Thyroid gland (tissue), 4 donors: ENCODE data around the gene BRIP1. TPM values are rescaled to one million over a fixed set of nuclear protein-coding genes. Genes with fewer than 3 reads are reported as not detected.

Experiments used
- DNase-seq, 2 donors: peaks; one replicate each; pipeline ENCODE4 v3.0.0-alpha.2; 2019
- H3K27ac ChIP-seq, 3 donors: fragments of 200-600 bp; sonication (generic); 1 replicate in 2 of 3; 2 replicates in 1 of 3; pipeline ENCODE4 v1.5.1; 2016 to 2019; ENCODE audit warnings: mild to moderate bottlenecking in 1 of 3, moderate library complexity in 1 of 3
- H3K27me3 ChIP-seq: fragments of 200-600 bp; sonication (generic); one replicate; pipeline ENCODE4 v1.5.1; 2019
- H3K36me3 ChIP-seq, 2 donors: fragments of 200-600 bp; sonication (generic); one replicate each; pipeline ENCODE4 v1.5.1; 2016 to 2019
- H3K4me1 ChIP-seq, 2 donors: fragments of 200-600 bp; sonication (generic); one replicate each; pipeline ENCODE4 v1.5.1; 2017 to 2019
- H3K4me3 ChIP-seq, 3 donors: fragments of 200-600 bp; sonication (generic); replicated peaks in 1 of 3; 1 replicate in 2 of 3; 2 replicates in 1 of 3; pipeline ENCODE4 v1.5.1; 2016; ENCODE audit warnings: mild to moderate bottlenecking in 1 of 3
- H3K9me3 ChIP-seq: fragments of 200-600 bp; sonication (generic); one replicate; pipeline ENCODE4 v1.5.1; 2017
- CTCF ChIP-seq, 6 experiments: fragments of 200-600 bp in 3 of 6; fragments of 450-650 bp in 3 of 6; sonication (generic) in 3 of 6; IDR thresholded peaks; one replicate each; pipeline ENCODE4 v1.5.1; 2016 to 2019; ENCODE audit warnings: antibody characterized with exemption in 6 of 6, mild to moderate bottlenecking in 2 of 6, inconsistent platforms in 1 of 6, moderate library complexity in 1 of 6
- POLR2A ChIP-seq, 2 donors: fragments of 450-650 bp; IDR thresholded peaks; one replicate each; pipeline ENCODE4 v1.6.1; 2017; ENCODE audit warnings: antibody characterized with exemption in 2 of 2, mild to moderate bottlenecking in 2 of 2, moderate library complexity in 1 of 2
- WGBS, 2 donors: methylation state at CpG; one replicate each; pipeline ENCODE4 v1.1.5; 2017; 5-methylcytosine and 5-hydroxymethylcytosine counted together
- intact Hi-C: fragments of 100-400 bp; cut with DNase I; formaldehyde crosslinking; loops from one replicate; pipeline ENCODE4 v1.15.1; 2023
- total RNA-seq, 4 donors: library from RNA; depleted of rRNA; stranded (reverse); fragments of >200 nt; gene quantifications; one replicate each; pipeline ENCODE4 v1.2.3, GENCODE V29; 2016

BRIP1 gene
- total RNA-seq, 4 donors from 2014 or later = 0.40 TPM; not detected in 3

GRCh38 chr17:61656721-61657217 lies 206.6 kb downstream of the BRIP1 start:
- H3K27ac ChIP-seq = no peak overlapping the region
- TF ChIP-seq POLR2A (IDR thresholded peaks at IDR 0.05) (no peak), CTCF (IDR thresholded peaks at IDR 0.05) (no peak)
- no peaks in the 10 kb centered on the region for H3K27me3 ChIP-seq
- H3K4me3 ChIP-seq = no peak overlapping the region
- intact Hi-C loops = no loop called here
- no peaks in the 10 kb centered on the region for H3K9me3 ChIP-seq
- no peaks in the 10 kb centered on the region for H3K4me1 ChIP-seq
- H3K36me3 ChIP-seq = no peaks in the 10 kb centered on the region
- 79 to 91% methylated on average over 1 of the region's 1 CpG for WGBS, 2 donors
- DNase-seq = no peak

- Histone ChIP-seq H3K27ac (no peak overlapping the region), H3K4me1 (no peaks in the 10 kb centered on the region), H3K9me3 (no peaks in the 10 kb centered on the region), H3K36me3 (no peaks in the 10 kb centered on the region), H3K27me3 (no peaks in the 10 kb centered on the region), H3K4me3 (no peak overlapping the region)
- no peak for DNase-seq
- TF ChIP-seq POLR2A (IDR thresholded peaks at IDR 0.05) = no peak
- intact Hi-C loops = no loop called here
- WGBS, 2 donors = 93 to 96% methylated on average over 2 of the region's 2 CpGs
Measured at GRCh38 chr17:61650749-61651148, 212.6 kb downstream of the BRIP1 start.

- Histone ChIP-seq H3K4me1 (no peaks in the 10 kb centered on the region), H3K4me3 (no peak overlapping the region), H3K36me3 (no peaks in the 10 kb centered on the region), H3K9me3 (no peaks in the 10 kb centered on the region), H3K27ac (no peak overlapping the region), H3K27me3 (no peaks in the 10 kb centered on the region)
- 65 to 75% methylated on average over 1 of the region's 1 CpG for WGBS, 2 donors
- DNase-seq = no peak
- TF ChIP-seq CTCF (IDR thresholded peaks at IDR 0.05) (no peak), POLR2A (IDR thresholded peaks at IDR 0.05) (no peak)
- intact Hi-C loops = no loop called here
Measured at GRCh38 chr17:61648587-61648986, 214.7 kb downstream of the BRIP1 start.

- H3K4me3 ChIP-seq = no peak overlapping the region
- WGBS, 2 donors = 88 to 90% methylated on average over 2 of the region's 2 CpGs
- H3K4me1 ChIP-seq = no peaks in the 10 kb centered on the region
- H3K27ac ChIP-seq = no peak overlapping the region
- TF ChIP-seq POLR2A (IDR thresholded peaks at IDR 0.05) (no peak), CTCF (IDR thresholded peaks at IDR 0.05) (no peak)
- intact Hi-C loops = no loop called here
- H3K9me3 ChIP-seq = no peaks in the 10 kb centered on the region
- no peak for DNase-seq
- no peaks in the 10 kb centered on the region for H3K27me3 ChIP-seq
- no peaks in the 10 kb centered on the region for H3K36me3 ChIP-seq
Measured at GRCh38 chr17:61647047-61647446, 216.3 kb downstream of the BRIP1 start.

- Histone ChIP-seq H3K36me3 (no peaks in the 10 kb centered on the region), H3K4me1 (no peaks in the 10 kb centered on the region), H3K9me3 (no peaks in the 10 kb centered on the region), H3K27me3 (no peaks in the 10 kb centered on the region), H3K27ac (no peak overlapping the region), H3K4me3 (no peak overlapping the region)
- intact Hi-C loops = no loop called here
- DNase-seq = no peak
- TF ChIP-seq POLR2A (IDR thresholded peaks at IDR 0.05) (no peak), CTCF (IDR thresholded peaks at IDR 0.05) (no peak)
Measured at GRCh38 chr17:61646482-61646881, 216.8 kb downstream of the BRIP1 start.

GRCh38 chr17:61645920-61646319 lies 217.4 kb downstream of the BRIP1 start:
- no peak overlapping the region for H3K4me3 ChIP-seq
- H3K36me3 ChIP-seq = no peaks in the 10 kb centered on the region
- H3K9me3 ChIP-seq = no peaks in the 10 kb centered on the region
- H3K27me3 ChIP-seq = no peaks in the 10 kb centered on the region
- no peak for DNase-seq
- H3K27ac ChIP-seq = no peak overlapping the region
- no peaks in the 10 kb centered on the region for H3K4me1 ChIP-seq
- intact Hi-C loops = no loop called here
- 87 to 91% methylated on average over 3 of the region's 3 CpGs for WGBS, 2 donors
- TF ChIP-seq CTCF (IDR thresholded peaks at IDR 0.05) = no peak
